Body of pancreas (tissue), 4 donors: ENCODE results near the gene SEMA3D.

Source experiments
- CTCF ChIP-seq, 7 experiments: fragments of 450-650 bp in 4 of 7; fragments of 200-600 bp in 3 of 7; sonication (generic) in 3 of 7; IDR thresholded peaks; one replicate each; pipeline ENCODE4 v1.5.1; 2016 to 2019; ENCODE audit warnings: antibody characterized with exemption in 7 of 7
- POLR2A ChIP-seq, 3 donors: fragments of 450-650 bp; IDR thresholded peaks; one replicate each; pipeline ENCODE4 v1.6.1; 2016; ENCODE audit warnings: antibody characterized with exemption in 3 of 3, mild to moderate bottlenecking in 2 of 3

- TF ChIP-seq CTCF (IDR thresholded peaks at IDR 0.05) (no peak), POLR2A (IDR thresholded peaks at IDR 0.05) (no peak)
Observed at GRCh38 chr7:85135977-85136376, 50.9 kb downstream of the SEMA3D start.
